Measurements from ENCODE around the gene SUN1. TPM values are rescaled to one million over a fixed set of nuclear protein-coding genes. Genes with fewer than 3 reads are reported as not detected.

SUN1 gene
- total RNA-seq, 1 experiment from 2014 or later = 158 TPM

- TF ChIP-seq GRHL2 (CRISPR knock-in tag; IDR thresholded peaks at IDR 0.05; ENCODE audit: insufficient replicate concordance, severe bottlenecking) = no peak
Measured at GRCh38 chr7:834277-834676, 2.0 kb downstream of the SUN1 start (continued).

- Mint-ChIP-seq H3K27me3 (ENCODE audit: low read depth) (no peaks in the 10 kb centered on the region), H3K9me3 (no peaks in the 10 kb centered on the region), H3K4me1 (peaks cover 45% of the 10 kb centered on the region), H3K27ac (no peak overlapping the region), H3K36me3 (peaks cover 40% of the 10 kb centered on the region), H3K4me3 (no peak overlapping the region)
- TF ChIP-seq ZNF317 (CRISPR knock-in tag; IDR thresholded peaks at IDR 0.05; ENCODE audit: borderline replicate concordance, low read depth) = no peak
- no peak for TF ChIP-seq SMAD3 (CRISPR knock-in tag; IDR thresholded peaks at IDR 0.05; ENCODE audit: borderline replicate concordance)
- ATAC-seq (no peak), DNase-seq (ENCODE audit: low spot score) (no peak)
- POLR2A ChIA-PET = no interaction called here
- CTCF ChIA-PET = interaction anchor here (4.1 kb wide), 1 partner anchor 48 kb away, joined by 17 read pairs; no protein-coding TSS in a partner anchor
Measured at GRCh38 chr7:835021-835420, 2.7 kb downstream of the SUN1 start.

GRCh38 chr7:835485-836401 is 3.5 kb downstream of the SUN1 start:
- POLR2A ChIA-PET = no interaction called here
- H3K9me3 Mint-ChIP-seq = no peaks in the 10 kb centered on the region
- CTCF ChIA-PET = interaction anchor here (0.6 to 4.1 kb wide), 19 partner anchors 9 to 385 kb away, joined by 3 to 17 read pairs (median 4); no protein-coding TSS in a partner anchor
- H3K4me1 Mint-ChIP-seq = peaks cover 38% of the 10 kb centered on the region
- H3K4me3 Mint-ChIP-seq = no peak overlapping the region
- DNase-seq (ENCODE audit: low spot score) (no peak), ATAC-seq (no peak)
- no peak for TF ChIP-seq GRHL2 (CRISPR knock-in tag; IDR thresholded peaks at IDR 0.05; ENCODE audit: insufficient replicate concordance, severe bottlenecking)
- no peak for TF ChIP-seq ZBTB21 (CRISPR knock-in tag; IDR thresholded peaks at IDR 0.05; ENCODE audit: borderline replicate concordance)
- no peak for TF ChIP-seq ESRRA (CRISPR knock-in tag; IDR thresholded peaks at IDR 0.05; ENCODE audit: borderline replicate concordance)
- no peak for TF ChIP-seq ZSCAN18 (CRISPR knock-in tag; IDR thresholded peaks at IDR 0.05)
- no peak for TF ChIP-seq ZMAT4 (CRISPR knock-in tag; IDR thresholded peaks at IDR 0.05)
- no peak for TF ChIP-seq ZNF219 (CRISPR knock-in tag; IDR thresholded peaks at IDR 0.05; ENCODE audit: borderline replicate concordance)
- no peak for TF ChIP-seq ETV6 (CRISPR knock-in tag; IDR thresholded peaks at IDR 0.05)
- TF ChIP-seq FOXP4 (CRISPR knock-in tag; IDR thresholded peaks at IDR 0.05) = no peak
- TF ChIP-seq ZNF532 (CRISPR knock-in tag; IDR thresholded peaks at IDR 0.05; ENCODE audit: borderline replicate concordance) = no peak
- no peak for TF ChIP-seq FOXK1 (CRISPR knock-in tag; IDR thresholded peaks at IDR 0.05)
- no peak for TF ChIP-seq AR (CRISPR knock-in tag; IDR thresholded peaks at IDR 0.05)
- no peak for TF ChIP-seq SMAD4 (CRISPR knock-in tag; IDR thresholded peaks at IDR 0.05)
- no peak for TF ChIP-seq GTF2I (CRISPR knock-in tag; conservative IDR thresholded peaks at IDR 0.05)
- TF ChIP-seq ATF2 (CRISPR knock-in tag; IDR thresholded peaks at IDR 0.05; ENCODE audit: borderline replicate concordance, low read depth) = no peak
- no peak for TF ChIP-seq ZNF423 (CRISPR knock-in tag; IDR thresholded peaks at IDR 0.05)
- H3K27me3 Mint-ChIP-seq (ENCODE audit: low read depth) = no peaks in the 10 kb centered on the region
- peaks cover 46% of the 10 kb centered on the region for H3K36me3 Mint-ChIP-seq
- H3K27ac Mint-ChIP-seq = peak overlapping the region; percentile 82
